ENCODE results near the gene CFAP92.

Gene CFAP92

DNA sequence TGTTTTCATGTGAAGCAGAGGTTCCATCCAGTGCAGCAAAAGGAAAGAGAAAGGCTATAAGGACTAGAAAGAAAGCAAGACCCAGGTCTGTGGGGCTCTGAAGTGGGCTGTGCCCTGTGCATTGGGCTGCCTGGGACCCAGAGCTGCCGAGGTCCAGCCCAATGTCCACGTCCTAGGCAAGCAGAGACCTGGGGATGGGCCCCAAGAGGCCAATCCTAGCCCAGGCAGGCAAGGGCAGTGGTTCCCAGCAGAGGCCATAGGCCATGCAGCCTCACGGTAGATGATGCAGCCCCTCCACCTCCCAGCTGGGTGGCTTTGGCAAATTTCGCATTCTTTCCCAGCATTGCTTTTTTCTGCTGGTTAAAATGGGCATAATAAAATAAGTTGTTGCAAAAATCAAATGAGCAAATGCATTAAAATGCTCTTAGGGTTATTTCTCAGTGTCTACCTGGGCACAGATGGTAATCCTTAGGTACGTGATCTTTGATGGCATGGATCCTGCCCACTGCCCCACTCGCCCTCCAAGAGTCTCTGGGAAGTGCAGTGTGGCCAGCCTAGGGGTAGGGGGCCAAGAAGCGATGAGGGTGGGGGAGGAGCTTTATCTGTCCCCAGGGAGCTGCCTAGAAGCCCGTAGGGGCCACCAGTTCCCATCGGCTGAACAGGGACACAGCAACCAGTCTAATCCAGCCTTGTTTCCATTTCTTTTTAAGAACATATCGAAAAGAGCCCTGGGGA is 44.4 kb upstream of the CFAP92 start:
- ATAC-seq (ENCODE audit: low read depth), result no peak
- Histone ChIP-seq H3K27me3 (ENCODE audit: insufficient read depth, poor library complexity, severe bottlenecking) (no peaks in the 10 kb centered on the region), H3K4me3 (ENCODE audit: severe bottlenecking) (no peak overlapping the region), H3K36me3 (ENCODE audit: low read depth) (no peaks in the 10 kb centered on the region), H3K27ac (ENCODE audit: poor library complexity, severe bottlenecking) (no peak overlapping the region), H3K9me3 (ENCODE audit: severe bottlenecking) (no peaks in the 10 kb centered on the region), H3K4me1 (ENCODE audit: insufficient read depth, poor library complexity, severe bottlenecking) (no peaks in the 10 kb centered on the region)
- TF ChIP-seq, protein P1, sequence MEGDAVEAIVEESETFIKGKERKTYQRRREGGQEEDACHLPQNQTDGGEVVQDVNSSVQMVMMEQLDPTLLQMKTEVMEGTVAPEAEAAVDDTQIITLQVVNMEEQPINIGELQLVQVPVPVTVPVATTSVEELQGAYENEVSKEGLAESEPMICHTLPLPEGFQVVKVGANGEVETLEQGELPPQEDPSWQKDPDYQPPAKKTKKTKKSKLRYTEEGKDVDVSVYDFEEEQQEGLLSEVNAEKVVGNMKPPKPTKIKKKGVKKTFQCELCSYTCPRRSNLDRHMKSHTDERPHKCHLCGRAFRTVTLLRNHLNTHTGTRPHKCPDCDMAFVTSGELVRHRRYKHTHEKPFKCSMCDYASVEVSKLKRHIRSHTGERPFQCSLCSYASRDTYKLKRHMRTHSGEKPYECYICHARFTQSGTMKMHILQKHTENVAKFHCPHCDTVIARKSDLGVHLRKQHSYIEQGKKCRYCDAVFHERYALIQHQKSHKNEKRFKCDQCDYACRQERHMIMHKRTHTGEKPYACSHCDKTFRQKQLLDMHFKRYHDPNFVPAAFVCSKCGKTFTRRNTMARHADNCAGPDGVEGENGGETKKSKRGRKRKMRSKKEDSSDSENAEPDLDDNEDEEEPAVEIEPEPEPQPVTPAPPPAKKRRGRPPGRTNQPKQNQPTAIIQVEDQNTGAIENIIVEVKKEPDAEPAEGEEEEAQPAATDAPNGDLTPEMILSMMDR (IDR thresholded peaks at IDR 0.05; ENCODE audit: poor library complexity, severe bottlenecking), result no peak
- no peak for DNase-seq (ENCODE audit: low spot score)

DNA sequence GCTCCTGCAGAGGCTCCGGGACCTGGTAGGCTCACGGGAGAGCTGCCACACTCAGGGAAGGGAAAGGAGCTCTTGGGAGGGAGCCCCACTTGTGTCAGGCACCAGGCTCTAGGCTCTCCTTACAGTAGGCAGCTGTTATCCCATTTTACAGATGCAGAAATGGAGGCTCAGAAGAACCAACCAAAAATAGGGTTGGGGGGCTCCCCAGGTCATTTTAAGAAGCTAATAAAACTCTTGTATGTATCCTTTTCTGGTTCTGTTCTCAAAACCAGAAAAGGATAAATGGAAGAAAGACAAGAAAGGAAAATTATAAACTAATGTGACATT is 43.2 kb upstream of the CFAP92 start:
- TF ChIP-seq, protein P1 (IDR thresholded peaks at IDR 0.05; ENCODE audit: poor library complexity, severe bottlenecking), result no peak
- Histone ChIP-seq H3K9me3 (ENCODE audit: severe bottlenecking) (no peaks in the 10 kb centered on the region), H3K4me3 (ENCODE audit: severe bottlenecking) (no peak overlapping the region), H3K4me1 (ENCODE audit: insufficient read depth, poor library complexity, severe bottlenecking) (no peaks in the 10 kb centered on the region), H3K27me3 (ENCODE audit: insufficient read depth, poor library complexity, severe bottlenecking) (no peaks in the 10 kb centered on the region), H3K36me3 (ENCODE audit: low read depth) (no peaks in the 10 kb centered on the region), H3K27ac (ENCODE audit: poor library complexity, severe bottlenecking) (no peak overlapping the region)
- ATAC-seq (ENCODE audit: low read depth) (no peak), DNase-seq (ENCODE audit: low spot score) (no peak)

DNA sequence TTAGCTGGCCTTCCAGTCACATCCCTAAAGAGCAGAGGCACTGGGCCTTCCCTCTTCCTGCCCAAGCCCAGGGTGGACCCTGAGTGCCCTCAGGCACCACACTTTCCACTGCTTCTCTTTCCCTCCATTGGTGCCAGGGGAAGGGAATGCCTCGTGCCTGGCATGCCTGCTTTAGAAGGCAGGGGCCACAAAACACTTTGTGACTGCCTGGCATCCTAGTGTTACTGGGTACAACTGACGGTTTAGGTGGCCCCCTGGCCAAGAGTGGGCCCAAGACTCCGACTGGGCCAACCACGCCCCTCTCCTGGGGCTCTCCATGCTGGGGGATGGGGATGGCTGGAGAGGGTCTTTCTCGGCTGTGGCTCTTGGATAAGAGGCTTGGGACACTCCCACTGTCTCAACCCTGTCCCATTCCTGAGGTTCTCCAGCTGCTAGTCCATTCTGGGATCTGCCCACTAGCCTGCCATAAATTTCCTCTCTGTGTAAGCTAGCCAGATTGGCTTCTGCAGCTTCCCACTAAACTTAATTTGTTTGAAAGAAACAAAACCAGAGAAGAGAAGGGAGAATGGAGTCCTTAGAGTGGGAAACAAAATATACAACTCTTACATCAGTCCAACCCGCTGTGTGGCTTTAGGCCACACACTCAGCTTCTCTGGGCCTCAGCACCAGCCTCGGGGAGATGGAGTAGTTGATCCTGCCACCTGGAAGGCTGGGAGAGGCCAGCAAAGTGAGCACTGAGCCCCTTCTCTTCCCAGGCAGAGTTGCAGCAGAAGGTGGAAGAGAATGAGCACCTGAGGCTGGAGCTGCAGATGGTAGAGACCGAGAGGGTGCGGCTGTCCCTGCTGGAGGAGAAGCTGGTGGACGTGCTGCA is 42.6 kb upstream of the CFAP92 start:
- Histone ChIP-seq H3K36me3 (ENCODE audit: low read depth) (no peaks in the 10 kb centered on the region), H3K4me1 (ENCODE audit: insufficient read depth, poor library complexity, severe bottlenecking) (no peaks in the 10 kb centered on the region), H3K9me3 (ENCODE audit: severe bottlenecking) (no peaks in the 10 kb centered on the region), H3K4me3 (ENCODE audit: severe bottlenecking) (no peak overlapping the region), H3K27ac (ENCODE audit: poor library complexity, severe bottlenecking) (no peak overlapping the region), H3K27me3 (ENCODE audit: insufficient read depth, poor library complexity, severe bottlenecking) (no peaks in the 10 kb centered on the region)
- TF ChIP-seq, protein P1 (IDR thresholded peaks at IDR 0.05; ENCODE audit: poor library complexity, severe bottlenecking), result no peak
- DNase-seq (ENCODE audit: low spot score), result no peak
- no peak for ATAC-seq (ENCODE audit: low read depth)

DNA sequence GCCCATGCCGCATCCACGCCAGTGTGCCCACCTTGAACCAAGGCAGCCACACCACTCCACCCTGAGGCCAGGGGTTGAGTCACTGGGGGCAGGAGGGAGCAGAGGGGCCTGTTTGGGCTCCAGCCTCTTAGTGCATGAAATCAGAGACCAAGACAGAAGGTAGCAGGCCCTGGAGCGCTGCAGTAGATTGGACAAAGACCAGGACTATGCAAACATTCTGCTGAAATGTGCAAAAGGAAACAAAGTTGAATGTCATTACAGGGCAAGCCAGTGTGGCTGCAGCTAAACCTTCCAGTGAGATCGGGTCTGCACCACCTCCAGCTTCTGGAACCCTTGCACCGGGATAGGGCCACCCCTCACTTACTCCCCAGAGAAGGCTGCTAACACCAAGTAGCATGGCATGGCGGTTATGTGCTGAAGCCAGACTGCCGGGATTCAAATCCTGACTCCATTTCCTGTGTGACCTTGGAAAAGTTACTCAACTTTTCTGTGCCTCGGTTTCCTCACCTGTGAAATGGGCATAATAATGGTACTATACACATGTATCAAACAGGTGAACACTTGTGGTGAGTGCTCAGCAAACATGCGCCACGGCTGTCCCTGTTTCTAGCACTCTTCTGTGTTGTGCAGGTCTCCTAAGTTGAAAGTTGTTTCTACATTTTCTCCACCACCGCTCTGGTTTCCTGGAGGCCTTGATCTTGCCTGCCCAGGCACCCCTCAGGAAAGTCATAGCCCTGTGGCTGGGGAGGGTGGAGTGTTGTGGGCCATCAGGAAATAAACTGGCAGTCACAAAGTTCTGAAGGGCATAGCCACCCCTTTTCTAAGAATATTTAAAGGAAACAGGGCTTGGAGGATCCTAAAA is 41.7 kb upstream of the CFAP92 start:
- H3K27me3 ChIP-seq (ENCODE audit: insufficient read depth, poor library complexity, severe bottlenecking), result no peaks in the 10 kb centered on the region
- H3K4me3 ChIP-seq (ENCODE audit: severe bottlenecking), result no peak overlapping the region
- no peaks in the 10 kb centered on the region for H3K4me1 ChIP-seq (ENCODE audit: insufficient read depth, poor library complexity, severe bottlenecking)
- no peak for ATAC-seq (ENCODE audit: low read depth)
- TF ChIP-seq, protein P1 (IDR thresholded peaks at IDR 0.05; ENCODE audit: poor library complexity, severe bottlenecking), result no peak
- DNase-seq (ENCODE audit: low spot score), result no peak
- no peak overlapping the region for H3K27ac ChIP-seq (ENCODE audit: poor library complexity, severe bottlenecking)
- H3K36me3 ChIP-seq (ENCODE audit: low read depth), result no peaks in the 10 kb centered on the region
- H3K9me3 ChIP-seq (ENCODE audit: severe bottlenecking), result no peaks in the 10 kb centered on the region

Data from RWPE2 (cell line).